Measurements from ENCODE around the gene TTLL1. TPM values are rescaled to one million over a fixed set of nuclear protein-coding genes. Genes with fewer than 3 reads are reported as not detected.
"Not testable (repeated sequence)": the region's sequence is repeated elsewhere in the genome, so short reads cannot be mapped to it uniquely, and the experiment has no call there.

TTLL1 gene
- total RNA-seq, 1 experiment from 2014 or later: 4.3 TPM

DNA sequence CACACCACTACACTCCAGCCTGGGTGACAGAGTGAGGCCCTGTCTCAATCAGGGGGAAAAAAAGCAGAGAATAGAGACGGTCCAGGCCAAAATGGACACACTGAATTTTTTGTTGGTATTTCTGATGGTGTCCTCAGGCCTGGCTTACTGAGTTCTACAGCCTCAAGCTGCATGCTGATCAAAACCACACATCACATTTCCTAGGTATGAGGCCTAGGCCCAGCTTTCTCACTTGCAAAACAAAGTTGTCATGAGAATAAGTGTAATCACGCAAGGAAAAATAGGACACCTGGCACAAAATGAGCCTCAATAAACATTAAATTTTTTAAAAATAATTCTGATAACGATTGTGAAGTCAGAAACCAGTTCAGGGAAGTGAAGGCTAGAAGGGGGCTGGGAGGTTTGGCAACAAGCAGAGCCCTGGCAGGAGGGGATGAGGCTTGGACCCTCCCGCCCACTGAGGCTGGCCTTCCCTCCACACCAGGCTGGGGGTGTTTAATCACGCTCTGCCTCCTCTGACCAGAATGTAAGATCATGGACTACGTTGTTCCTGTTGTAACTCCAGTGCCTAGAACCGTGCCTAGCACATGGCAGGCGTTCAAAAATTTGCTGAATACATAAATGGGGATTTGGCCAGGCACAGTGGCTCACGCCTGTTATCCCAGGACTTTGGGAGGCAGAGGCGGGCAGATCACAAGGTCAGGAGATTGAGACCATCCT is 92.4 kb downstream of the TTLL1 start:
- Histone ChIP-seq H4K20me1 (ENCODE audit: insufficient read depth) (peaks cover 4% of the 10 kb centered on the region; the same call in 1 of the 2 replicates), H3K9me2 (ENCODE audit: insufficient read depth) (no peaks in the 10 kb centered on the region), H3K4me2 (ENCODE audit: low read length) (no peak overlapping the region), H3K4me3 (replicated peaks in 1 of 2; ENCODE audit: low read depth in 1 of 2, low read length in 2 of 2) (no peak overlapping the region), H3K27ac (ENCODE audit: low read depth, low read length) (no peak overlapping the region), H3K4me1 (ENCODE audit: control insufficient read depth in 1 of 2, insufficient read depth in 2 of 2, low read length in 2 of 2) (peaks cover 20 to 48% of the 10 kb centered on the region in 2 experiments), H3K79me2 (ENCODE audit: insufficient read depth, low read length) (peaks cover 92% of the 10 kb centered on the region), H3K27me3 (ENCODE audit: insufficient read depth, low read length) (no peaks in the 10 kb centered on the region), H3K9me3 (ENCODE audit: control insufficient read depth in 1 of 2, insufficient read depth in 1 of 2, low read depth in 1 of 2, low read length in 2 of 2) (no peaks in the 10 kb centered on the region), H3K36me3 (ENCODE audit: control insufficient read depth in 1 of 2, insufficient read depth in 2 of 2, low read length in 2 of 2) (no peaks in the 10 kb centered on the region), H3K9ac (ENCODE audit: low read length) (no peak overlapping the region), H2AFZ (ENCODE audit: low read depth, low read length, poor library complexity, severe bottlenecking) (no peak overlapping the region)
- no peak for DNase-seq (ENCODE audit: low read depth, low spot score)
- ChIA-PET CTCF (no interaction called here), POLR2A (interaction anchor here (0.7 kb wide), 1 partner anchor 63 kb away, joined by 3 read pairs; no protein-coding TSS in a partner anchor), RAD21 (ENCODE audit: low non-redundant PET in 1 of 2, low total read pairs in 2 of 2, uncharacterized antibody in 2 of 2, unreplicated experiment in 2 of 2) (interaction anchor here in 1 of 2 experiments (0.5 kb wide), 1 partner anchor 18 kb away, joined by 3 read pairs; the partner anchor contains the start of gene PACSIN2)
- TF ChIP-seq EZH2 (IDR thresholded peaks at IDR 0.05) (no peak), POLR2AphosphoS5 (IDR thresholded peaks at IDR 0.05; ENCODE audit: low read depth, low read length) (no peak), ZNF274 (IDR thresholded peaks at IDR 0.05; ENCODE audit: low read depth, low read length) (no peak), POLR2A (IDR thresholded peaks at IDR 0.05; ENCODE audit: borderline replicate concordance, extremely low read depth, insufficient read depth, insufficient read length) (no peak), SIN3A (IDR thresholded peaks at IDR 0.05; ENCODE audit: low read depth) (no peak), RAD21 (IDR thresholded peaks at IDR 0.05; ENCODE audit: low read depth) (no peak), JUND (IDR thresholded peaks at IDR 0.05) (no peak), ELF1 (IDR thresholded peaks at IDR 0.05; ENCODE audit: borderline replicate concordance, low read depth) (no peak)
- TF ChIP-seq, protein P1, sequence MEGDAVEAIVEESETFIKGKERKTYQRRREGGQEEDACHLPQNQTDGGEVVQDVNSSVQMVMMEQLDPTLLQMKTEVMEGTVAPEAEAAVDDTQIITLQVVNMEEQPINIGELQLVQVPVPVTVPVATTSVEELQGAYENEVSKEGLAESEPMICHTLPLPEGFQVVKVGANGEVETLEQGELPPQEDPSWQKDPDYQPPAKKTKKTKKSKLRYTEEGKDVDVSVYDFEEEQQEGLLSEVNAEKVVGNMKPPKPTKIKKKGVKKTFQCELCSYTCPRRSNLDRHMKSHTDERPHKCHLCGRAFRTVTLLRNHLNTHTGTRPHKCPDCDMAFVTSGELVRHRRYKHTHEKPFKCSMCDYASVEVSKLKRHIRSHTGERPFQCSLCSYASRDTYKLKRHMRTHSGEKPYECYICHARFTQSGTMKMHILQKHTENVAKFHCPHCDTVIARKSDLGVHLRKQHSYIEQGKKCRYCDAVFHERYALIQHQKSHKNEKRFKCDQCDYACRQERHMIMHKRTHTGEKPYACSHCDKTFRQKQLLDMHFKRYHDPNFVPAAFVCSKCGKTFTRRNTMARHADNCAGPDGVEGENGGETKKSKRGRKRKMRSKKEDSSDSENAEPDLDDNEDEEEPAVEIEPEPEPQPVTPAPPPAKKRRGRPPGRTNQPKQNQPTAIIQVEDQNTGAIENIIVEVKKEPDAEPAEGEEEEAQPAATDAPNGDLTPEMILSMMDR (IDR thresholded peaks at IDR 0.05 in 2 of 3, conservative IDR thresholded peaks at IDR 0.05 in 1 of 3; ENCODE audit: borderline replicate concordance in 1 of 3, insufficient read depth in 1 of 3, low read depth in 2 of 3, low read length in 2 of 3): no peak
- ATAC-seq: no peak
- intact Hi-C loops (cut with micrococcal nuclease): no loop called here
- no TSS peak for BruUV-seq (replicated peaks)

DNA sequence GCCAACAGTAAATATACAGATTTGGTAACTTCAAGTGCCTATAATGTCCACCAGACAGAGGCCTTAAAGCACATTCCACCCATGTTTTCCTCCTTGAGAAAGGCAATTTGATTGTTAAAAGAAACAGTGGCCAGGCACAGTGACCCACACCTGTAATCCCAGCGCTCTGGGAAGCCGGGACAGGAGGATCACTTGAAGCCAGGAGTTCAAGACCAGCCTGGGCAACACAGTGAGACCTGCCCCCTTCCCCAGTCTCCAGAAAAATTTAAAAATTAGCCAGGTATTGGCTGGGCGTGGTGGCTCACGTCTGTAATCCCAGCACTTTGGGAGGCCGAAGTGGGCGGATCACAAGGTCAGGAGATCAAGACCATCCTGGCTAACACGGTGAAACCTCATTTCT is 93.5 kb downstream of the TTLL1 start:
- H3K9me2 ChIP-seq (ENCODE audit: insufficient read depth); H2AFZ ChIP-seq (ENCODE audit: low read depth, low read length, poor library complexity, severe bottlenecking); H3K27ac ChIP-seq (ENCODE audit: low read depth, low read length); ATAC-seq; DNase-seq (ENCODE audit: low read depth, low spot score); H3K27me3 ChIP-seq (ENCODE audit: insufficient read depth, low read length); CTCF ChIA-PET; H4K20me1 ChIP-seq (ENCODE audit: insufficient read depth); H3K4me2 ChIP-seq (ENCODE audit: low read length); H3K36me3 ChIP-seq (ENCODE audit: control insufficient read depth in 1 of 2, insufficient read depth in 2 of 2, low read length in 2 of 2); BruUV-seq (replicated peaks); H3K9me3 ChIP-seq (ENCODE audit: control insufficient read depth in 1 of 2, insufficient read depth in 1 of 2, low read depth in 1 of 2, low read length in 2 of 2); RAD21 ChIA-PET (ENCODE audit: low non-redundant PET in 1 of 2, low total read pairs in 2 of 2, uncharacterized antibody in 2 of 2, unreplicated experiment in 2 of 2); H3K4me3 ChIP-seq (replicated peaks in 1 of 2; ENCODE audit: low read depth in 1 of 2, low read length in 2 of 2); H3K9ac ChIP-seq (ENCODE audit: low read length); intact Hi-C loops (cut with micrococcal nuclease): not testable (repeated sequence)
- peaks cover 19 to 48% of the 10 kb centered on the region in 2 experiments for H3K4me1 ChIP-seq (ENCODE audit: control insufficient read depth in 1 of 2, insufficient read depth in 2 of 2, low read length in 2 of 2)
- POLR2A ChIA-PET: interaction anchor here (0.5 to 0.7 kb wide), 2 partner anchors 14 to 62 kb away, joined by 3 read pairs; no protein-coding TSS in a partner anchor
- H3K79me2 ChIP-seq (ENCODE audit: insufficient read depth, low read length): peaks cover 91% of the 10 kb centered on the region
